ENCODE results near the gene CSTB.
"Not testable (repeated sequence)": the region's sequence is repeated elsewhere in the genome, so short reads cannot be mapped to it uniquely, and the experiment has no call there.

The CSTB gene, protein sequence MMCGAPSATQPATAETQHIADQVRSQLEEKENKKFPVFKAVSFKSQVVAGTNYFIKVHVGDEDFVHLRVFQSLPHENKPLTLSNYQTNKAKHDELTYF

DNA sequence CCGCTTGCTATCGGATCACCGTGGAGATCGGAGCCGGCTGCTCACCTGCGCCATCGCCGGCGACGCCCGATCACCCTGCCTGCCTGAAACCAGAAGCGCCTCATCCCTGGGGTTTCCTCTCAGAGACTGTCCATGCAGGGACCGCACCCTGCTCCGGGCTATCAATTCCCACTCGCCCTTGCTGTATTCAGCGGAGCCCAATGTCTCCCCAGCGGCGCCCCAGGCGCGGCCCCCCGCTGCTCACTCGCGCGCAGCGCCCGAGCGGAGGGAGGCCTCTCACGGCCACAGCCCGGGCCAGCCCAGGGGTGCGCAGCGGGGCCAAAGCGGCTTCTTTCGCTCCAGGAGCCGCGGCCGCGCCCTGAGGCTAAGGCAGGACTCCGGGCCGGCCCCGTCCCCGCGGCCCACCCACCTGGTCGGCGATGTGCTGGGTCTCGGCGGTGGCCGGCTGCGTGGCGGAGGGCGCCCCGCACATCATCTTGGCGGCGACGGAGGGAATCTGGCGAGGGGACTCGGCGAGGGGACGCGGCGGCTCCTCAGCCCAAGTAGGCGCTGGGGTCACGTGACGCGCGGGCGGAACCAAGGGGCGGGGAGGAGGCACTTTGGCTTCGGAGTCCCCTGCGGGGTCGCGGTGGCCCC lies at the start of gene CSTB:
CSTB (minus strand) TSS at position 514 of the 636 bp plus-strand sequence; CDS start at position 475, 39 bp downstream.
- peak; percentile 86 for DNase-seq

DNA sequence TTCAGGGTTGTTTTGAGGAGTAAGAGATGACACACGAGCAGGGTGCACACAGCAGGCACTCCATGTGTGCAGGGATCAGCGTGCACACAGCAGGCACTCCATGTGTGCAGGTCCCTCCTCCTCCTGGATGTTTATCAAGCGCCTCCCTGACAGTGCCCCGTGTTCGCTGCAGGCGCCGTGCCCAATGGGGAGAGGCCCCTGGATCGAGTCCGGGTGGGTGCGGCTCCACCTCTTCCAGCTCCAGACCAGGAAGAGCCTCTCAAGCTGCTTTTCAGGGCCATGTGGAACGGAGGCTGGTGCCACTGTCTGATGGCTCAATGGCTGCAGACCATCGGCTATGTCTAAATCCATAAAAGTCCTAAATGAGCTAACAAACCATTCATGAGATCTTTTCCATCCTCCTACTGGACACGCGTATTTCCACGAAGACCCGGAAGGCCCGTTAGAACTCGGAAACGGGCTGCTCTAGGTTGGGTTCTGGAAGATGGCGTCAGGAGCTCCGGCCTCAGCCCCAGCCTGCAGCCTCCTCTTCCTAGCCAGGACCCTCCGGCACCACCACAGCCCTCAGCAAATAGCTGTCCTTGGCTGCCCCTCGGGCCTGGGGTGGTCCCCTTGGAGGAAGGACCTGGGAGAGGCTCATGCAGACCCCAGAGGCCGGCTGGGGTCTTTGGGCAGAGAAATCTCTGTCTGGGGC lies 49.3 kb upstream of the CSTB start:
- no peak for DNase-seq

DNA sequence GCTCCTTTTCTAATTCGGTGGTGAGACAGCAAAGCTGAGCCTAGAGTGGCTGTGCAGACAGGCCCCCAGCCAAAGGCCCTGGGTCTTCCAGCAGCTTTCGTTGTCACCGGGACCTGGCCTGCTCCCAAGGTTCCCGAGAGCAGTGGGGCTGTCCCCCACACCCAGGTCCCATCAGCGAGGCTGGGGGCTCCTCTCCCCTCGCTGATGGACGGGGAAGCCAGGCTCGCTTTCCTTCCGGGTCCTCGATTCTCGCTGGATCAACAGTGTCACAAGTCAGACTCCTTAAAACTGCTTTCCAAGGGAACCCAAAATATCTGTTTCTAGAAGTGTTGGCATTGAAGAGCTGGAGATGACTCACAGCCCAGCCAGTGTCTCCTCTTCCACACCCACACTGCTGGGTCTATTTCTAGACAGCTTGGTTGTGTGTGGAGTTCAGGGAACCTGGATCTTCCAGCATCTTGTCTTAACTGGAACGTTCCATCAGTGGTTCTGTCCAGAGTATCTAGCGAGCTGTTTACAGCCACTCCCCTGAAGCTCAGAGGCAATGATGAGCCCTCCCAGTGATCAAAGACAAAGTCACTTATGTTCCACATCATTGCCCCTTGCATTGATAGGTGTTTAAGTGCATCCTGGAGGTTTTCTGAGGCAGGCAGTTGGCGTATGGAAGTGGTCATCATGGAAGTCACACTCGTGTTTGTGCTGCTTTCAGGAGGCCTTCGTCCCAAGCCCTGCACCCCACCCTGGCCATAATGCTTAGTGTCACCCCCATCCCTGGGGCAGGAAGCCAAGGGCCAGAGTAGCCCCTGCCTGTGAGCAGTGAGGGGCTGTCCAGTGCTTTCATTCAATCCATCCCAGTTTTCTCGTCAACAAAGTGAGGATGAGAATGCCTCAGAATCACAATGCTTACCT lies 48.5 kb upstream of the CSTB start:
- DNase-seq: peak; percentile 38

DNA sequence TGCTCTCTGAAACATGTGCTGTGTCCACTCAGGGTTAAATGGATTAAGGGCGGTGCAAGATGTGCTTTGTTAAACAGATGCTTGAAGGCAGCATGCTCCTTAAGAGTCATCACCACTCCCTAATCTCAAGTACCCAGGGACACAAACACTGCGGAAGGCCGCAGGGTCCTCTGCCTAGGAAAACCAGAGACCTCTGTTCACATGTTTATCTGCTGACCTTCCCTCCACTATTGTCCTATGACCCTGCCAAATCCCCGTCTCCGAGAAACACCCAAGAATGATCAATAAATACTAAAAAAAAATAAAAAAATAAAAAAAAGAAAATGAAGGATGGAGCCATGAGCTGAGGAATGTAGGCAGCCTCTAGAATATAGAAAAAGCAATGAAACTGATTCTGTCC lies 46.6 kb upstream of the CSTB start:
- not testable (repeated sequence) for DNase-seq

DNA sequence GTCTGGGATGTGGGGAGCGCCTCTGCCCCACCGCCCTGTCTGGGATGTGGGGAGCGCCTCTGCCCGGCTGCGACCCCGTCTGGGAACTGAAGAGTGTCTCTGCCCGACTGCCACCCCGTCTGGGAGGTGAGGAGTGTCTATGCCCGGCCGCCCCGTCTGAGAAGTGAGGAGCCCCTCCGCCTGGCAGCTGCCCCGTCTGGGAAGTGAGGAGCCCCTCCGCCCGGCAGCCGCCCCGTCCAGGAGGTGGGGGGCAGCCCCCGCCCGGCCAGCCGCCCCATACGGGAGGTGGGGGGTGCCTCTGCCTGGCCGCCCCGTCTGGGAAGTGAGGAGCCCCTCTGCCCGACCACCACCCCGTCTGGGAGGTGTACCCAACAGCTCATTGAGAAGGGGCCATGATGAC lies 46.1 kb upstream of the CSTB start:
- not testable (repeated sequence) for DNase-seq

DNA sequence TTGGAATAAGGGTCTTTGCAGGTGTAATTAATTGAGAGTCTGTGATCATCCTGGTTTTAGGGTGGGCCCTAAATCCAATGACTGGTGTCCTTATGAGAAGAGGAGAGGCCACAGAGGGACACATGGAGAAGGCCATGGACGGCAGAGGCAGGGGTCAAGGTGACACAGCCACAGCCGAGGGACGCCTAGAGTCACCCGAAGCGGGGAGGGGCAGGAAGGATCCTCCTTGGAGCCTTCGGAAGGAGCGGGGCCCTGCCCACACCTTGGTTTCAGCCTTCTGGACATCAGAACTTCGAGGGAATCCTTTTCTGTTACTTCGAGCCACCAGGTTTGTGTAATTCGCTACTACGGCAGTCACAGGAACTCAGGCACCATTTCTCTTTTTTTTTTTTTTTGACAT lies 44.4 kb upstream of the CSTB start:
- no peak for DNase-seq

DNA sequence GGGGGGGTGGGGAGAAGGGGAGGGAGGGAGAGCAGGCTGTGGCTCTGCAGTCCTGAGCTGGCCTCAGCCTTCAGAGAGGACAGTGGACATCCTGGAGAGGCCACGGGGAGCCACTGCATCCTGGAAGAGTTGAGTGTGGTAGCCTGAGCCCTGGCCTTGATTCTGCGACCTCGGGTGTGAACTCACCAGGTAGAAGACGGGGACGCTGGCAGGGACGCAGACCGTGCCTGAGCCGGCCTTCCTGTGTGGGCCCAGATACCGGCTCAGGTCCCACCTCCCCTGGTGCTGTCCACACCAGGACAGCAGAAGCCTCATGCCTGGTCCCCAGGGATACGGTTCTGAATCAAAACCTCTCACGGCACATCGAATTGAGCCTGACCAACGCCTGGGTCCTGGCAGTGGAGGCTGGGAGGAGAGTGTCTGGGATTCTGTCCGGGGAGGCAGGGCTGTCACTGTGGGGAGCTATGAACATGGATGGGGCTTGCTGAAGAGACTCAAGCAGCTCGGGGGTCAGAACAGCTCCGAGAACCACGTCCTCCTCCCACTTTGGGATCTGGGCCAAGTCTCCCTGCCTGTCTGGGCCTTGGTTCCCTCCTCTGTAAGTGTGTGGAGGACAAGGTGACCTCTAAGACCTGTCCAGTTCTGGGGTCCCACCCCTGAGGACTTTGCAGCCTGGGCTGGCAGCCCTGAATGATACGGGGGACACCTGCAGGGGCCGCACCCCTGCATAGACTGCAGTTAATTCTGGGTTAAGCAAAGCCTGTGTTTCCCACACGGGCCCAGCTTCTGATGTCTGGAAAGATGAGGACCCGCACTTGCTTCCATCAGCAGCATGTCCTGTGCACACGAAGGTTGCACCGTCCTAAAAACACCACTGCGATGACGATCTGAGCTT lies 43.6 kb upstream of the CSTB start:
- no peak for DNase-seq

DNA sequence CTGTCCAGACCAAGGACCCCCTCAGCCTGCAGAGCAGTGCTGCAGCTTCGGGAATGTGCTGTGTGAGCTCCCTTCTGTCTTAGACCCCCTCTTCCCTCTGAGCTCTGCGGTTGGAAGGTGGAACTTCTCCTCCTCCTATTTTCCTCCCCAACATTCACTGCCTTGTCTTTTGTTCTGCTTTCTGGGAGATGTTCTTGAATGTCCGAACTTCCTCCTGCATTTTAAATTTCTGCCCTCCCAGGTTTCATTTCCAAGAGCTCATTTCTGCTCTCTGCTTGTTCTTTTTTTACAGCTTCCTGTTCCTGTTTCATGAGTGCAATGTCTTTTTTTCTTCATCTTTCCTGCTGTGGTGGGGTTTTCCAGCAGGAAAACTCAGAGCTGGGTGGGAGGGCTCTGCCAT lies 42.6 kb upstream of the CSTB start:
- DNase-seq: no peak

DNA sequence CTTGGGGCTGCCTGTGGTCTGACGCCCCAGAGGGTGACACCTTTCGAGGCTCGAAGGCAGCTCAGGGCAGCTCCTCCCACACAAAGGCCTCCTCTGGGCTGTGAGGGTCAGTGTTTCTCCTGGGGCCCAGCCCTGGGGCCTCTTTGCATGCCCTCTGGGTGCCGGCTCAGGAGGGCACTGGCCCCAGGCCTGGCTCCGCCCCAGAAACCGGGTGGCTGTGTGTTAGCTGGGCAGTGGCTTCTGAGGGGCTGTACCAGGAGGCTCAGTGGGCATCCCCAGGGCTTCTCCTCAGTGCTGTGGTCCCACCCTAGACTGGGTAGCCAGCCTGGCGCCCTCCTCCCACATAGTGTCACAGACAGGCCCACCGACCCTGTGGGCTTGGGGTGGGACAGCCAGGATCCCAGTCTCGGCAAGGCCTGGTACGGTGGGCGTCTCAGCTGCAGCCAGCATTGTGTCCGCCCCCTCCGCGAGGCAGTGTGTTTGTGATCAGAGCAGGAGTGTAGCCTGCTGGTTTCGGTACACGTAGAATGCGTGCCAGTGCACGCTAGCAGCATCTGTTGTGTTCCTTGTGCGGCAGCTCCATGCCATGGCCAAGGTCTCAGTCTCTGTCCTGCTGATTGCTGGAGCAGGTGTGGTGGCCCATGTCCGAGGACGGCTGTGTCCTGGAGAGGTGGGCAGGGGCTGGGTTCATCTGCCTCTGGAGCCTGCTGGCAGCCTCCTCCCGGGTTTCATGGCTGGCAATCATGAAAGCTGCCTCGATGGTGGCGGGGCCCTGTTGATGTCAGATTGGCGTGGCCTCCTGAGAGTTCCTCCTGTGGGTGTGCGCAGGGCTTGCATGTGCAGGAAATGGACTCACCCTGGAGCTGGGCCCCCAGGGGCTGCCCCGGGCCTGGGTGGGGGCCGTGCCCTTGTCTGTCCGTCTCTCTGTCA lies 41.3 kb upstream of the CSTB start:
- DNase-seq: no peak

DNA sequence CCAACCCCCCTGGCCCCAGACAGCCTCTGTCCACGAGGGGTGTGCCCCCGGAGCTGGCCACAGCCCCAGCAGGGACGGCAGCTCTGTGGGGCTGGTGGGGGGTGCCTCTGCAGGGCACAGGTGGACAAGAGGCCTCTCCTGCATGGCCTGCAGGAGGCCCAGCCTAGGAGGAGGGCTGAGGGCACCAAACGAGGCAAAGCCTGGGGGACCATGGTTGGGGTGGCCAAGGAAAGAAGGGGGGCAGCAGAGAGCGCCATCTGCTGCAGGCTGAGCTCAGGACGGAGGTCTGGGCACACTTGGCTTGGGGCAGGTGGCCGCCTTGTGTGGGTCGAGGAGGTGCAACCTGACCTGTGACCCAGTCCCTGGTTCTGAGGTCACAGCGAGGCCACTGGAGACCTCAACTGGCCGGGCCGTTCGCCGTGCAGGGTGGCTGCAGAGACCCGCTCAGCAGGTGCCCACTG lies 40.5 kb upstream of the CSTB start:
- no peak for DNase-seq

DNA sequence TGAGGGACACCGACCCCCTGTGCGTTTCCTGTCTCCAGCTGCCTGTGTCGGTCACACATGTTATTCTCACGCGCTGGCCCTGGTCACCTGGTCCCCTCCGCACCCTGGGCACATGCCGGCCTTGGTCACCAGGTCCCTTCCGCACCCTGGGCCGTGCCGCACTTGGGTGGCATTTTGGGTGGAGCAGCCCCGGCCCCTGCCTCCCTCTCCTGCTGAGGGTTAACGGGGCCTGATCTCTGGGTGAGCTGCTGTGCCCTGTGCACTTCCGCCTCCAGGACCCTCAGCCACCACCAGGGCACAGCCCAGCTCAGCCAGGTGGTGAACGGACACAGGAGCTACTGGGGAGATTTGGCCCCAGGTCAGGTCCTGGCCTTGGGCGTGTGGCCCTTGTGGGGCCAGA lies 39.9 kb upstream of the CSTB start:
- no peak for DNase-seq

DNA sequence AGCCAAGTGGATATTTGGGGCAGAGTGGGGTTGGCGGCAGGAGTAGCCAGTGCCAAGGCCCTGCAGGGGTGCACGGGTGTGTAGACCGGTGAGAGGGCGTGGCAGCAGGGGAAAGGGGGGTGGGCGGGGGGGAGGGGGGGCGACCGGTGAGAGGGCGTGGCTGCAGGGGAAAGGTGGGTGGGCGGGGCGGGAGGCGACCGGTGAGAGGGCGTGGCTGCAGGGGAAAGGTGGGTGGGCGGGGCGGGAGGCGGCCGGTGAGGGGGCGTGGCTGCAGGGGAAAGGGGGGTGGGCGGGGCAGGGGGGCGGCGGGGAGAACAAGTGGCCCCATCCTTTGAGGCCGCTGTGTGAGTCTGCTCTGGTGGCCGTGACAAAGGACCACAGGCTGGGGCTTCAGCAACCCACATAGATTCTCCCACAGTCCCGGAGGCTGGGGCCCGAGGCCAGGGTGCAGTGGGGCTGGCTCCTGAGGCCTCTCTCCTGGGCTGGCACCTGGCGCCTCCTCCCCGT lies 39.1 kb upstream of the CSTB start:
- DNase-seq: peak; percentile 40

DNA sequence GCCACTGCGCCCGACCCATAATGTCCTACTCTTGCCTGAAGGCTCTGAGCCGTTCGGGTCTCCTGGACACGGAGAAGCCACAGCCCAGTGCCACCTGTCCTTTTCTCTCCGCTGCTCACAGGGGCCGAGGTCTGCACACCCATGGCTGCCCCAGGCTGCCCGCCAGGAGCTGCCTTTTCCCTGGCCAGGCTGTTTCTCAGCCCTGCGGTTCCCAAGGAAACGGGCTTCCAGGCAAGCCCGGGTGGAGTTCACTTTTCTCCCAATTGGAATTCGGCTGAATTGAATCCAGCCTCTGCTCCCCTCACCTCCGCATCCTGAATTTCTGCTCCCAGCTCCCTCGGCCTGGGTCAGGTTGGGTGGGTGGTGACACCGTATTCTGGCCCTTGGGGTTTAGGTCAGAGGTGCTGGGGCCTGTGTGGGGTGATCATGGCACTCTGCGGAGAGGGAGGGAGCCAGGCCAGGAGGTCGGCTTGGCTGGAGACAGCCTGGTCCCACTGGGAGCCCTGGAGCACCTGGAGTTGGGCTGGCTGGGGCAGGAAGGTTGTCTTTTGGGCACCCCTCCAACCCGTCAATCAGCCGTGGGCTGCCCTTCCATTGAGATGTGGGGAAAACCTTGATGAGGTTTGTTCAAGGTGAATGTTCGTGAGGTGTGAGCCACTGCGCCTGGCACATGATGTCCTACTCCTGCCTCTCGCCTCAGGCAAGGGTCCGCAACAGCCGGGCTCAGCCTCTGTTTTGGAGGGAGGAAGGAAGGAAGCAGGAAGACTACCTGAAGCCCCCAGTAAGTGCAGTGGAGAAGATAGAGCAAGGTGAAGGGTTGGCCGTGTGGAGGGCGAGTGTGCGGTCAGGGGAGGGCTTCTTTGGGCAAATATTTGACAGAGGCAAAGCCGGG lies 38.4 kb upstream of the CSTB start:
- DNase-seq: peak; percentile 16

DNA sequence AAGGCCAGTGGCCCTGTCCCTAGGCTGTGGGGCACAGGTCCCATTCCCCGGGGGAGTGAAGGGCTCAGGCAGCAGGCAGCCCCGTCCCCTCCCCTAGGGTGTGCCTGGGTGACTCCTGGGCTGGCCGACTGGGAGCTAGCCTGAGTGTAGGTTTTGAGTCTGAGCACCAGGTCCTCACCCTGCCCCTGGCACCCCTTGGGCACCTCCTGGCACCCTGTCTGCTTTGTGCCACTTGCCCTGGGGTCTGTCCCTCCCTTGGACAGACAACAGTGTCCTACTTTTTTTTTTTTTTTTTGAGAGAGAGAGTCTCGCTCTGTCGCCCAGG lies 37.5 kb upstream of the CSTB start:
- DNase-seq: no peak

DNA sequence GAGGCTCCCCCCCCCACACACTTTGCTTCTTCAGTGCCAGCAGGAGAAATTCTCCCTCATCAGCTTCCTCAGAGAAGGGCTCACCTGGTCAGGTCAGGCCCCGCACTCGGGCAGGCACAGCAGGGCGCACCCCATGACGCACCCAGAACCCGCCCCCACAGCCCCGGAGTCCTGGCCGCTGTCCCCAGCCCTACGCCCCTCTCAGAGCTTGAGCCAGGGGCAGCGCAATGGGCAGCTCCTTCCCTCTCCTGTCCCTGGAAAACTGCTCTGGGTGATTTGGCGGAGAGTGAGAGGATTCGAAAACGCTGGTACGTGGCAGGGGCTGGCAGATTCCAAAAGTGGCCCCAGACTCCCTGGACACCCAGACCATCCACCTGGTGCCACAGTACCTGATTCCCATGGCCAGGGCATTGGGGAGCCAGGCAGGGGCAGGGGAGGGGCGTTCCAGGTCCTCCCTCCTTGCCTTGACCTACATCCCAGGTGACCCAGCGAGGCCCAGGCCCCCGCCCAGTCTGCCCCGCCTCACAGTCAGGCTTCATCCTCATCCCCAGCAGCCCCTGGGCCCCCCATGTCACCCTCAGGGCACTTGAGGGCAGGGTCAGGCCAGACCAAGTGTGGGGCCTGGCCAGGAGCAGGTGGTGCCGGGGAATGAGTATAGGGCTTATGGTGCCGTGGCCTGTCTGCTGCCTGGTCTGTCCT lies 37.0 kb upstream of the CSTB start:
- no peak for DNase-seq

DNA sequence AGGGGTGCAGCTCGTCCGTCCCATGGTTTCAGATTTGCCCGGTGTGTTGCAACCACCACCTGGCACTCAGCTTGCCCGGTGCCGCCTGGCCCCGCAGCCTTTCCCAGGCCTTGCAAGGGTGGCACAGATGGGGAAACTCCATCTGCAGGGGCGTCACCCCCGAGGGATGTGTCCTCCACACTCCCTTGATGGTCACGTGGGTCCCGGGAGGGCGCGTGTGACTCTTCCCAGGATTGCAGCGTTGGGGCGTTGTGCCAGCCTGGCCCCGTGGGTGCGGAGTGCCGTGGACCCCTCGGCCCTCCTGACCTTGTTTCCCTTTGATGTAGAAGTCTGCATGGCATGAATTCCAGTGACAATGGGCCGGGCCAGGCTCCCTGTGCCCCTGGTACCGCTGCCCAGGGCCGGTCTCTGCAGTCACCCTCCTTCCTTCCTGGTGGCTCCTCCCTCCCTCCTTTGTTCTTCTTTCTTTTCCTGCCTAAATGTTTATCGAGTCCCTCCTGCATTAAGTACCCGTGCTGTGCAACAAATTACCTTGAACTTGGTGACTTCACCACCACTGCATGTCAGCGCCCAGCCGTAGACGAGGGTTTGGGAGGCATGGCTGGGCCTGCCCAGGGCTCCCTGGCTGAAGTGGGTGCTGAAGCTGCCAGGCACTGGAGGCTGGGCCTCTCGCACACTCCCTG lies 36.2 kb upstream of the CSTB start:
- DNase-seq: peak; percentile 66

DNA sequence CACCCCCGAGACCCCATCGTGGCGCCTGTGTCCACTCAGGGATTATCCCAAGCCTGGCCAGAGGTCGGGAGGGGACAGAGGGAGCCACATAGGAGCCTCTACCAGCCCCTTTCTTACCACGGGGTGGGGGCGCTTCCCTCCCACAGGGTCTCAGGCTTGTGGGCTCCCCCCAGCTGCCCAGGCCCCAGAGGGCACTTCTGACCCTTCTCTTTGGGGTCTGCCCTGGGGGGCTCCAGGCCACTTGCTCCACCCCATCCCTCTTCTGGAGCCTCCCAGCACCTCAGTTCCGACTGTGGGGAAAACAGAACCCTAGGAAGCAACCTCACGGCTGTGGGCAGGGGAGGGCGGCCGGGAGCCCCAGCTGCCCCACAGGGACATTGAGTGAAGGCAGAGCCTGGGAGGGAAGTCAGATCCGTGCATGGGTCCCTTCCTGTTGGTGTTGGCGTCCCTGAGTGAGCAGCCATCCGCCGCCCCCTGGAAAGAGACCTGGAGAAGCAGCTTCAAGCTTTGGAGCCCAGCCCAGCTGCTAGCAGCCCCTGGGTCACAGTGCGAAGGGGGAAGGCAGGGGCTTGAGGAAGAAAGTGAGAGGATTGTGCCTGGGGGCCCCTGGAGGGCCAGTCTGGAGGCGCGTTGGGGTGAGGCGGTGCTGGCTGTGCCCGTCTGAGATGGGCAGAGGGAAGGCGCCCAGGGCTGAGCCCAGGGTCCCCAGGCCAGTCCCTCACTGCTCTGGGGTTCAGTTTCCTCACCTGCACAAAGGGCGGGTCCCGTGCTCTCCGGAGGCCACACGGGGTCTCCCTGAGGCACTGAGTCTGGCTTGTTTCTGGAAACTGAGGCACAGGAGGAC lies 35.4 kb upstream of the CSTB start:
- peak; percentile 53 for DNase-seq
